NT2/D1 (cell line): ENCODE data around the gene SLCO1C1.

Source experiments
- SUZ12 ChIP-seq: IDR thresholded peaks from 2 replicates; pipeline ENCODE4 v1.6.1; 2011; ENCODE audit not compliant: insufficient read length, insufficient read depth; ENCODE audit errors: extremely low read depth
- YY1 ChIP-seq: IDR thresholded peaks from 2 replicates; pipeline ENCODE4 v1.6.1; 2011; ENCODE audit not compliant: insufficient read length, insufficient read depth
- ZNF274 ChIP-seq: IDR thresholded peaks from 2 replicates; pipeline ENCODE4 v1.6.1; 2011; ENCODE audit warnings: mild to moderate bottlenecking, low read depth, low read length

DNA sequence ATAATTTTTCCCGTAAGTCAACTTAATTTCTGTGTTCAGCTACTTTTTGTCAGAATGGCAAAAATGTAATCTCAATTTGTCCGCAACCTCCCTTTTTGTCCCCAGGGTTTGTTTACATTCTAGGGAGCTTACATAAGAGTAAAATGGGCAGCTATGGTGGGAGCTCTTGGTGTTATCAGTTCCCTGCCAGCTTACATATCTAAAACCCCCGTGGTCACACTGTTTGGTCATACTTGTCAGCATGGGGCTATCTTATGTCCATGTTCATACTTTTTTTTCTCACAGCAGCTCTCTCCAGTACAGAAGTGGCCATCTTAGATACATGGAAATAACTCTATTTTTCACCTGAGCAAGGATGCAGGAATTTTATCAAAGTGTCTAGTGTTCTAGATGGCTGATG is 16.7 kb downstream of the SLCO1C1 start:
- TF ChIP-seq SUZ12 (no peak), ZNF274 (no peak), YY1 (no peak)
